Smooth muscle cell (in vitro differentiated cells): Measurements from ENCODE around the gene MTNR1A. TPM values are rescaled to one million over a fixed set of nuclear protein-coding genes. Genes with fewer than 3 reads are reported as not detected.

Source experiments
- DNase-seq: peaks from one replicate; lab custom pipeline; 2025; ENCODE audit not compliant: unreplicated experiment; lab: John Stamatoyannopoulos, UW
- H2AFZ ChIP-seq: fragments of 200-600 bp; sonication (generic); 2 replicates; pipeline ENCODE4 v1.6.0; 2016; ENCODE audit warnings: antibody characterized with exemption, low read depth, mild to moderate bottlenecking
- H3F3A ChIP-seq: fragments of 200-600 bp; sonication (generic); 2 replicates; pipeline ENCODE4 v1.6.0; 2017; ENCODE audit warnings: antibody characterized with exemption, low read depth
- H3K27ac ChIP-seq: fragments of 200-600 bp; sonication (generic); 2 replicates; pipeline ENCODE4 v1.5.1; 2016; ENCODE audit warnings: low read depth, mild to moderate bottlenecking
- H3K27me3 ChIP-seq: fragments of 200-600 bp; sonication (generic); 2 replicates; pipeline ENCODE4 v1.6.1; 2016; ENCODE audit warnings: low read depth, mild to moderate bottlenecking
- H3K36me3 ChIP-seq: fragments of 200-600 bp; sonication (generic); 2 replicates; pipeline ENCODE4 v1.5.1; 2016; ENCODE audit warnings: low read depth
- H3K4me1 ChIP-seq: fragments of 200-600 bp; sonication (generic); 2 replicates; pipeline ENCODE4 v1.5.1; 2016; ENCODE audit warnings: low read depth
- H3K4me2 ChIP-seq: fragments of 200-600 bp; sonication (generic); 2 replicates; pipeline ENCODE4 v1.6.0; 2016; ENCODE audit warnings: mild to moderate bottlenecking
- H3K4me3 ChIP-seq: fragments of 200-600 bp; sonication (generic); 2 replicates; pipeline ENCODE4 v1.5.1; 2016; ENCODE audit warnings: mild to moderate bottlenecking
- H3K79me2 ChIP-seq: fragments of 200-600 bp; sonication (generic); 2 replicates; pipeline ENCODE4 v1.6.0; 2016; ENCODE audit warnings: low read depth, mild to moderate bottlenecking
- H3K9ac ChIP-seq: fragments of 200-600 bp; sonication (generic); 2 replicates; pipeline ENCODE4 v1.6.0; 2016; ENCODE audit warnings: low read depth
- H3K9me3 ChIP-seq: fragments of 200-600 bp; sonication (generic); replicated peaks from 2 replicates; pipeline ENCODE4 v1.5.1; 2016; ENCODE audit warnings: low read depth
- H4K20me1 ChIP-seq: fragments of 200-600 bp; sonication (generic); 2 replicates; pipeline ENCODE4 v1.6.0; 2016; ENCODE audit warnings: low read depth
- WGBS: methylation state at CpG from one replicate; pipeline ENCODE4 v1.1.7; 2016; ENCODE audit warnings: low lambda C conversion rate; 5-methylcytosine and 5-hydroxymethylcytosine counted together
- polyA plus RNA-seq: library from polyadenylated mRNA; unstranded; fragments of >200 nt; fragmentation: Nextera tagmentation; extraction: Ambion mirVana; gene quantifications from 2 replicates; pipeline ENCODE4 v1.2.1, GENCODE V29; 2016
- total RNA-seq: library from RNA; depleted of rRNA; stranded (reverse); fragments of >200 nt; gene quantifications from 2 replicates; pipeline ENCODE4 v1.2.3, GENCODE V29; 2014
- TF ChIP-seq, protein P1 (sequence below): fragments of 200-600 bp; sonication (generic); IDR thresholded peaks from 2 replicates; pipeline ENCODE4 v1.5.1; 2017; ENCODE audit warnings: borderline replicate concordance, mild to moderate bottlenecking, antibody characterized with exemption; ENCODE audit not compliant: insufficient read depth, poor library complexity, severe bottlenecking

MTNR1A gene
- total and polyA plus RNA-seq, 2 experiments from 2014 or later, result not detected

DNA sequence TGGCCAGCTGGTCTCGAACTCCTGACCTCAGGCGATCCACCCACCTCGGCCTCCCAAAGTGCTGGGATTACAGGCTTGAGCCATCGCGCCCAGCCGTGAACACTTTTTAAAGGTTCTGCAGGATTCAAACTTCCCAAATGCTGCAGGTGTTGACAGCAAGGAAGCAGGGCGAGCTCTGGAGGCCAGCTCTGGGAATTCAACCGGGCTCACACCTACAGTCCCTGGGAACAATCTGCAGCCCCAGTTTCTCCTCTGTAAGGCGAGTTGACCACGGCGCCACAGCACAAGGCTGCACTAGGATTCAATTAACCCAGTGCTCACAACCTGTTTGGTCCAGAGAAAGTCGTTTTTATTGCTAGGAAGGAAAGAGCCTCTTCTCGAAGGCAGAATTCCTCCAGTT, 1.6 kb downstream of the MTNR1A start:
- Histone ChIP-seq H3K4me2 (no peak overlapping the region), H3K27me3 (peaks cover 76% of the 10 kb centered on the region), H3K9me3 (no peaks in the 10 kb centered on the region), H3K9ac (no peak overlapping the region), H2AFZ (no peak overlapping the region), H4K20me1 (no peaks in the 10 kb centered on the region), H3K79me2 (no peaks in the 10 kb centered on the region), H3K36me3 (no peaks in the 10 kb centered on the region), H3K4me1 (peaks cover 8% of the 10 kb centered on the region), H3K27ac (no peak overlapping the region), H3F3A (peaks cover 3% of the 10 kb centered on the region), H3K4me3 (no peak overlapping the region)
- no peak for DNase-seq
- 70% methylated on average over 13 of the region's 13 CpGs for WGBS
- TF ChIP-seq, protein P1, sequence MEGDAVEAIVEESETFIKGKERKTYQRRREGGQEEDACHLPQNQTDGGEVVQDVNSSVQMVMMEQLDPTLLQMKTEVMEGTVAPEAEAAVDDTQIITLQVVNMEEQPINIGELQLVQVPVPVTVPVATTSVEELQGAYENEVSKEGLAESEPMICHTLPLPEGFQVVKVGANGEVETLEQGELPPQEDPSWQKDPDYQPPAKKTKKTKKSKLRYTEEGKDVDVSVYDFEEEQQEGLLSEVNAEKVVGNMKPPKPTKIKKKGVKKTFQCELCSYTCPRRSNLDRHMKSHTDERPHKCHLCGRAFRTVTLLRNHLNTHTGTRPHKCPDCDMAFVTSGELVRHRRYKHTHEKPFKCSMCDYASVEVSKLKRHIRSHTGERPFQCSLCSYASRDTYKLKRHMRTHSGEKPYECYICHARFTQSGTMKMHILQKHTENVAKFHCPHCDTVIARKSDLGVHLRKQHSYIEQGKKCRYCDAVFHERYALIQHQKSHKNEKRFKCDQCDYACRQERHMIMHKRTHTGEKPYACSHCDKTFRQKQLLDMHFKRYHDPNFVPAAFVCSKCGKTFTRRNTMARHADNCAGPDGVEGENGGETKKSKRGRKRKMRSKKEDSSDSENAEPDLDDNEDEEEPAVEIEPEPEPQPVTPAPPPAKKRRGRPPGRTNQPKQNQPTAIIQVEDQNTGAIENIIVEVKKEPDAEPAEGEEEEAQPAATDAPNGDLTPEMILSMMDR, result no peak

GRCh38 chr4:186551849-186552248, 3.5 kb downstream of the MTNR1A start:
- WGBS, result 95% methylated on average over 2 of the region's 2 CpGs

GRCh38 chr4:186545436-186545835, 9.9 kb downstream of the MTNR1A start:
- Histone ChIP-seq H3F3A (no peaks in the 10 kb centered on the region), H2AFZ (no peak overlapping the region), H3K4me1 (no peaks in the 10 kb centered on the region), H3K4me3 (no peak overlapping the region), H3K79me2 (no peaks in the 10 kb centered on the region), H3K27me3 (peaks cover 30% of the 10 kb centered on the region), H3K27ac (no peak overlapping the region), H3K9ac (no peak overlapping the region), H3K36me3 (no peaks in the 10 kb centered on the region), H3K9me3 (no peaks in the 10 kb centered on the region), H3K4me2 (no peak overlapping the region), H4K20me1 (no peaks in the 10 kb centered on the region)
- 82% methylated on average over 7 of the region's 7 CpGs for WGBS
- TF ChIP-seq, protein P1, result no peak
- DNase-seq, result no peak

More at GRCh38 chr4:186551849-186552248, 3.5 kb downstream of the MTNR1A start:
- Histone ChIP-seq H3K4me1 (peaks cover 8% of the 10 kb centered on the region), H3K9ac (no peak overlapping the region), H3K4me3 (no peak overlapping the region), H3K27ac (no peak overlapping the region), H3K9me3 (no peaks in the 10 kb centered on the region), H3K36me3 (no peaks in the 10 kb centered on the region), H3K79me2 (no peaks in the 10 kb centered on the region), H4K20me1 (no peaks in the 10 kb centered on the region), H3K27me3 (peaks cover 89% of the 10 kb centered on the region), H3F3A (no peaks in the 10 kb centered on the region), H2AFZ (no peak overlapping the region), H3K4me2 (no peak overlapping the region)
- TF ChIP-seq, protein P1, result no peak
- DNase-seq, result no peak

GRCh38 chr4:186543206-186543605, 12.2 kb downstream of the MTNR1A start:
- Histone ChIP-seq H3K4me2 (no peak overlapping the region), H2AFZ (no peak overlapping the region), H3K27ac (no peak overlapping the region), H3K79me2 (no peaks in the 10 kb centered on the region), H3K9ac (no peak overlapping the region), H3K9me3 (no peaks in the 10 kb centered on the region), H3K27me3 (peaks cover 10% of the 10 kb centered on the region), H3K36me3 (no peaks in the 10 kb centered on the region), H4K20me1 (no peaks in the 10 kb centered on the region), H3K4me3 (no peak overlapping the region), H3K4me1 (no peaks in the 10 kb centered on the region), H3F3A (no peaks in the 10 kb centered on the region)
- no peak for DNase-seq
- 95% methylated on average over 2 of the region's 2 CpGs for WGBS
- TF ChIP-seq, protein P1, result no peak
